ENCODE measurements around the gene GPR152.

DNA sequence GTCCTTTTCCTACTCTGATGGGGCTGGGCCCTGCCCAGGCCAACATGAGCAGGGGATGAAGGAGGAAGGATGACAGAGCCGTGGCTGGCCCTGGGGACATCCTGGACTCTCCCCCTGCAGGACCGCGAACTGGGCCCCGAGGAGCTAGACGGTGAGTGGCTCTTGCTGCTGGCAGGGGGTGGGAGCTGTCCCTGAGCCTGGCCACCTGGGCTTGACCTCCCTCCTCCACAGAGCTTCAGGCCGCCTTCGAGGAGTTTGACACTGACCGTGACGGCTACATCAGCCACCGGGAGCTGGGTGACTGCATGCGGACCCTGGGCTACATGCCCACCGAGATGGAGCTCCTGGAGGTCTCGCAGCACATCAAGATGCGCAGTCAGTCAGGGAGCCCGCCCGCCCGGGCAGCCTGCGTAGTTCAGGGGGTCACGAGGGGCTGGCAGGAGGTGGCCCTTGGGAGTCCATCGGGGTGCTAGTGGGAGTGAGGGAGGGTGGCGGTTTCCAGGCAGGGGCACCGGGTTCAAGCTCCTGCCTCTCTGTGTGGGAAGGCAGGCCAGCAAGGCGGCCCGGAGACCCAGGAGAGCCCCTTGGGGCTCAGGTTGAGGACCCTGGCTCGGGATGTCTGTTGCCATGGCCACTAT is 3.7 kb upstream of the GPR152 start:
- TF ChIP-seq, protein P1, sequence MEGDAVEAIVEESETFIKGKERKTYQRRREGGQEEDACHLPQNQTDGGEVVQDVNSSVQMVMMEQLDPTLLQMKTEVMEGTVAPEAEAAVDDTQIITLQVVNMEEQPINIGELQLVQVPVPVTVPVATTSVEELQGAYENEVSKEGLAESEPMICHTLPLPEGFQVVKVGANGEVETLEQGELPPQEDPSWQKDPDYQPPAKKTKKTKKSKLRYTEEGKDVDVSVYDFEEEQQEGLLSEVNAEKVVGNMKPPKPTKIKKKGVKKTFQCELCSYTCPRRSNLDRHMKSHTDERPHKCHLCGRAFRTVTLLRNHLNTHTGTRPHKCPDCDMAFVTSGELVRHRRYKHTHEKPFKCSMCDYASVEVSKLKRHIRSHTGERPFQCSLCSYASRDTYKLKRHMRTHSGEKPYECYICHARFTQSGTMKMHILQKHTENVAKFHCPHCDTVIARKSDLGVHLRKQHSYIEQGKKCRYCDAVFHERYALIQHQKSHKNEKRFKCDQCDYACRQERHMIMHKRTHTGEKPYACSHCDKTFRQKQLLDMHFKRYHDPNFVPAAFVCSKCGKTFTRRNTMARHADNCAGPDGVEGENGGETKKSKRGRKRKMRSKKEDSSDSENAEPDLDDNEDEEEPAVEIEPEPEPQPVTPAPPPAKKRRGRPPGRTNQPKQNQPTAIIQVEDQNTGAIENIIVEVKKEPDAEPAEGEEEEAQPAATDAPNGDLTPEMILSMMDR (IDR thresholded peaks at IDR 0.05; ENCODE audit: insufficient read depth, low read depth, low read length), result no peak
- TF ChIP-seq EZH2 (IDR thresholded peaks at IDR 0.05; ENCODE audit: insufficient read depth, low read length), result no peak
